Measurements from ENCODE around the gene NDUFS1. TPM values are rescaled to one million over a fixed set of nuclear protein-coding genes. Genes with fewer than 3 reads are reported as not detected.
A peak's percentile ranks its signal among the peaks of the same experiment; 100 is the strongest.
"Not testable (repeated sequence)": the region's sequence is repeated elsewhere in the genome, so short reads cannot be mapped to it uniquely, and the experiment has no call there.

The NDUFS1 gene
- total RNA-seq: 33.6 TPM

- peak; percentile 97 to 99 for DNase-seq (ENCODE audit: extremely low spot score in 2 of 2)
- no peaks in the 10 kb centered on the region for H3K27me3 ChIP-seq
- H3K4me3 ChIP-seq: peak within 1 kb of the TSS; percentile 86 to 88
- peak within 1 kb of the TSS; percentile 94 for H3K27ac ChIP-seq
- H3K4me1 ChIP-seq: peaks cover 38% of the 10 kb centered on the region
- no peaks in the 10 kb centered on the region for H3K9me3 ChIP-seq
- peaks cover 0 to 28% of the 10 kb centered on the region in 2 donors for H3K36me3 ChIP-seq
- TF ChIP-seq POLR2A (IDR thresholded peaks at IDR 0.05): peak in 1 of 2 donors; percentile 31
- peak; percentile 96 to 100 for TF ChIP-seq POLR2AphosphoS5 (IDR thresholded peaks at IDR 0.05; ENCODE audit: insufficient read depth in 1 of 2, low read depth in 1 of 2)
- TF ChIP-seq CTCF (IDR thresholded peaks at IDR 0.05): no peak
- intact Hi-C loops (cut with DNase I): loop anchor here (5.0 kb wide), 1 partner anchor 77 kb away; no protein-coding TSS in a partner anchor
Measured at GRCh38 chr2:206159346-206160124, at the start of gene NDUFS1, which contains the start of gene EEF1B2. NDUFS1 (minus strand) TSS chr2:206159444; CDS start chr2:206153678, 5,766 bp downstream. EEF1B2 (plus strand) TSS chr2:206159895; CDS start chr2:206159980, 85 bp downstream.

GRCh38 chr2:206208900-206209299 lies 49.7 kb upstream of the NDUFS1 start:
- TF ChIP-seq CTCF (IDR thresholded peaks at IDR 0.05): no peak
- TF ChIP-seq POLR2A (IDR thresholded peaks at IDR 0.05): no peak
- no peak for TF ChIP-seq POLR2AphosphoS5 (IDR thresholded peaks at IDR 0.05; ENCODE audit: insufficient read depth in 1 of 2, low read depth in 1 of 2)
- H3K4me3 ChIP-seq: no peak overlapping the region
- no peaks in the 10 kb centered on the region for H3K27me3 ChIP-seq
- H3K9me3 ChIP-seq: no peaks in the 10 kb centered on the region
- no peak for DNase-seq (ENCODE audit: extremely low spot score in 2 of 2)
- H3K36me3 ChIP-seq: no peaks in the 10 kb centered on the region
- intact Hi-C loops (cut with DNase I): no loop called here
- peaks cover 4% of the 10 kb centered on the region for H3K4me1 ChIP-seq
- no peak overlapping the region for H3K27ac ChIP-seq

GRCh38 chr2:206207316-206207715 lies 48.1 kb upstream of the NDUFS1 start:
- H3K36me3 ChIP-seq; H3K27me3 ChIP-seq; H3K4me3 ChIP-seq; H3K9me3 ChIP-seq; H3K27ac ChIP-seq; H3K4me1 ChIP-seq; DNase-seq (ENCODE audit: extremely low spot score in 2 of 2); intact Hi-C loops (cut with DNase I): not testable (repeated sequence)

GRCh38 chr2:206204710-206205109 lies 45.5 kb upstream of the NDUFS1 start:
- Histone ChIP-seq H3K27me3 (no peaks in the 10 kb centered on the region), H3K36me3 (no peaks in the 10 kb centered on the region), H3K4me3 (no peak overlapping the region), H3K9me3 (no peaks in the 10 kb centered on the region), H3K27ac (no peak overlapping the region), H3K4me1 (no peaks in the 10 kb centered on the region)
- TF ChIP-seq POLR2A (IDR thresholded peaks at IDR 0.05) (no peak), CTCF (IDR thresholded peaks at IDR 0.05) (no peak), POLR2AphosphoS5 (IDR thresholded peaks at IDR 0.05; ENCODE audit: insufficient read depth in 1 of 2, low read depth in 1 of 2) (no peak)
- DNase-seq (ENCODE audit: extremely low spot score in 2 of 2): no peak
- intact Hi-C loops (cut with DNase I): no loop called here

- Histone ChIP-seq H3K27me3 (no peaks in the 10 kb centered on the region), H3K4me3 (no peak overlapping the region), H3K36me3 (no peaks in the 10 kb centered on the region), H3K9me3 (no peaks in the 10 kb centered on the region), H3K27ac (no peak overlapping the region), H3K4me1 (peaks cover 9% of the 10 kb centered on the region)
- DNase-seq (ENCODE audit: extremely low spot score in 2 of 2): no peak
- intact Hi-C loops (cut with DNase I): no loop called here
- TF ChIP-seq POLR2AphosphoS5 (IDR thresholded peaks at IDR 0.05; ENCODE audit: insufficient read depth in 1 of 2, low read depth in 1 of 2): no peak
- no peak for TF ChIP-seq CTCF (IDR thresholded peaks at IDR 0.05)
- TF ChIP-seq POLR2A (IDR thresholded peaks at IDR 0.05): no peak
Measured at GRCh38 chr2:206203331-206203730, 44.1 kb upstream of the NDUFS1 start.
